K562 (cell line): ENCODE results near the gene SHTN1. TPM values are rescaled to one million over a fixed set of nuclear protein-coding genes. Genes with fewer than 3 reads are reported as not detected.

ENCODE experiments used
- ATAC-seq: fragments of 200-7000 bp; cut with Tn5 transposase; 3 replicates; pipeline ENCODE4 v1.9.1; 2020; ENCODE audit warnings: moderate library complexity
- BruUV-seq: library from RNA; stranded (reverse); fragments of 400-500 nt; replicated peaks from 2 replicates; lab custom pipeline; 2021; lab: Mats Ljungman, UMichigan
- CTCF ChIA-PET: fragments of 300-600 bp; formaldehyde crosslinking; extraction: SDS; loops from one replicate; lab custom pipeline; 2021; ENCODE audit warnings: low intra/inter-chr PET ratio; lab: Yijun Ruan, JAX
- POLR2A ChIA-PET: fragments of 300-600, 350-650 bp; sonication (Branson Sonifier 250); formaldehyde crosslinking; extraction: SDS; loops from one replicate; lab custom pipeline; 2021; ENCODE audit warnings: antibody characterized with exemption, inconsistent platforms; lab: Yijun Ruan, JAX
- DNase-seq, 4 experiments: peaks; one replicate each; pipeline versions ENCODE4 v3.0.0 to v3.0.0-alpha.2; 2011 to 2018; ENCODE audit warnings: low spot score in 3 of 4, mixed read lengths in 3 of 4; ENCODE audit errors: extremely low read depth in 1 of 4
- FAIRE-seq: peaks from 2 replicates; lab custom pipeline; 2011; peaks lifted over from hg19 to GRCh38; lab: Jason Lieb, UNC
- H2AFZ ChIP-seq: 2 replicates; pipeline ENCODE4 v1.6.0; 2011; ENCODE audit warnings: low read depth, low read length, control low read depth, inconsistent platforms
- H3K27ac ChIP-seq: fragments of 200-600 bp; 3 replicates; pipeline ENCODE4 v1.8.0; 2011; ENCODE audit warnings: low read depth, mild to moderate bottlenecking, control low read depth, inconsistent platforms, low read length, moderate library complexity, mixed read lengths; ENCODE audit errors: extremely low read depth
- H3K27me3 ChIP-seq, 2 experiments: fragments of 300-600 bp in 1 of 2; 2 replicates in 1 of 2; 3 replicates in 1 of 2; pipeline versions ENCODE4 v1.6.0 to v1.8.0; 2011; ENCODE audit warnings: inconsistent platforms in 2 of 2, low read length in 2 of 2, mild to moderate bottlenecking in 1 of 2, mixed read lengths in 1 of 2, moderate library complexity in 1 of 2; ENCODE audit not compliant: control insufficient read depth in 2 of 2, insufficient read depth in 2 of 2
- H3K36me3 ChIP-seq: fragments of 300-600 bp; 3 replicates; pipeline ENCODE4 v1.8.0; 2011; ENCODE audit warnings: mild to moderate bottlenecking, low read length, inconsistent platforms; ENCODE audit not compliant: control insufficient read depth, insufficient read depth
- H3K4me1 ChIP-seq, 2 experiments: fragments of 200-600 bp in 1 of 2; replicated peaks in 1 of 2; 2 replicates in 1 of 2; 3 replicates in 1 of 2; pipeline versions ENCODE4 v1.5.1 to v1.8.0; 2011; ENCODE audit warnings: inconsistent platforms in 2 of 2, low read length in 2 of 2, mild to moderate bottlenecking in 1 of 2, mixed read lengths in 1 of 2, moderate library complexity in 1 of 2; ENCODE audit not compliant: control insufficient read depth in 2 of 2, insufficient read depth in 2 of 2
- H3K4me2 ChIP-seq: 2 replicates; pipeline ENCODE4 v1.6.1; 2011; ENCODE audit warnings: low read length, control low read depth, inconsistent platforms, mixed read lengths; ENCODE audit not compliant: insufficient read depth
- H3K4me3 ChIP-seq: fragments of 200-600 bp; sonication (generic), shearing (Covaris generic); 2 replicates; pipeline ENCODE4 v1.5.1; 2016; ENCODE audit warnings: control low read depth, inconsistent platforms
- H3K79me2 ChIP-seq: fragments of 200-600 bp; 3 replicates; pipeline ENCODE4 v1.8.0; 2011; ENCODE audit warnings: low read length, inconsistent platforms; ENCODE audit not compliant: control insufficient read depth, insufficient read depth
- H3K9ac ChIP-seq, 2 experiments: 2 replicates each; pipeline versions ENCODE4 v1.6.0 to v1.6.1; 2011; ENCODE audit warnings: low read depth in 2 of 2, low read length in 2 of 2, control low read depth in 1 of 2, inconsistent platforms in 1 of 2, mild to moderate bottlenecking in 1 of 2, mixed read lengths in 1 of 2; ENCODE audit not compliant: insufficient read depth in 1 of 2
- H3K9me1 ChIP-seq: one replicate; pipeline ENCODE4 v1.6.0; 2011; ENCODE audit warnings: inconsistent platforms, mild to moderate bottlenecking, low read length, moderate library complexity; ENCODE audit not compliant: control insufficient read depth, insufficient read depth
- H3K9me3 ChIP-seq: replicated peaks from 2 replicates; pipeline ENCODE4 v1.5.1; 2011; ENCODE audit warnings: low read depth, low read length, inconsistent platforms; ENCODE audit not compliant: control insufficient read depth, insufficient read depth
- H4K20me1 ChIP-seq: replicated peaks from 2 replicates; pipeline ENCODE4 v1.6.1; 2011; ENCODE audit warnings: low read length, inconsistent platforms, mixed read lengths; ENCODE audit not compliant: control insufficient read depth, insufficient read depth
- BMI1 ChIP-seq: fragments of 150-350 bp; IDR thresholded peaks from 2 replicates; pipeline ENCODE4 v1.6.1; 2014; ENCODE audit warnings: low read length
- MTA3 ChIP-seq: fragments of 450-650 bp; formaldehyde crosslinking; IDR thresholded peaks from 2 replicates; pipeline ENCODE4 v1.6.1; 2017; ENCODE audit warnings: mild to moderate bottlenecking, borderline replicate concordance
- NFRKB ChIP-seq: fragments of 450-650 bp; IDR thresholded peaks from 2 replicates; pipeline ENCODE4 v1.6.1; 2016; ENCODE audit warnings: low read depth
- NR2F6 ChIP-seq: fragments of 450-650 bp; formaldehyde crosslinking; IDR thresholded peaks from 2 replicates; pipeline ENCODE4 v1.4.0; 2020; ENCODE audit warnings: mild to moderate bottlenecking
- NRF1 ChIP-seq, 2 experiments: fragments of 450-650 bp; IDR thresholded peaks in 1 of 2; conservative IDR thresholded peaks in 1 of 2; 2 replicates each; pipeline ENCODE4 v1.6.1; 2014; ENCODE audit warnings: mild to moderate bottlenecking in 2 of 2
- SP2 ChIP-seq: IDR thresholded peaks from 2 replicates; pipeline ENCODE4 v1.6.1; 2011; ENCODE audit warnings: mild to moderate bottlenecking, low read depth, low read length, moderate library complexity; ENCODE audit not compliant: poor library complexity, severe bottlenecking; ENCODE audit errors: extremely low read depth
- ZSCAN29 ChIP-seq: fragments of 450-650 bp; IDR thresholded peaks from 2 replicates; pipeline ENCODE4 v1.6.1; 2017
- WGBS: fragments of 100-300 bp; shearing (Covaris generic); methylation state at CpG from one replicate; pipeline ENCODE4 v1.1.6; 2016; ENCODE audit warnings: low coverage, mixed read lengths; ENCODE audit not compliant: insufficient coverage; ENCODE audit errors: missing lambda C conversion rate; 5-methylcytosine and 5-hydroxymethylcytosine counted together
- in situ Hi-C: fragments of 300-500 bp; cut with MboI; formaldehyde crosslinking; loops from 4 replicates; pipeline ENCODE4 v1.15.0; 2018; ENCODE audit warnings: inconsistent platforms, mixed read lengths
- intact Hi-C: fragments of 100-400 bp; cut with micrococcal nuclease; formaldehyde crosslinking; loops from 2 replicates; pipeline ENCODE4 v1.14.2; 2022
- polyA plus RNA-seq, 8 experiments: library from polyadenylated mRNA; depleted of rRNA in 4 of 8; stranded (reverse) in 5 of 8; unstranded in 3 of 8; fragments of >200 nt; fragmentation: Nextera tagmentation in 2 of 8; fragmentation: Illumina TruSeq in 1 of 8; extraction: Ambion mirVana in 2 of 8; extraction: Trizol in 1 of 8; gene quantifications; 2 replicates each; pipeline versions ENCODE4 v1.2.1 to v1.2.3, GENCODE V29; 2011 to 2014; ENCODE audit warnings: inconsistent platforms in 1 of 8, missing spikeins in 1 of 8
- total RNA-seq, 7 experiments: library from RNA; depleted of rRNA in 6 of 7; stranded (reverse); fragments of >200 nt in 6 of 7; fragmentation: Illumina TruSeq in 2 of 7; extraction: Trizol in 2 of 7; gene quantifications; 2 replicates each; pipeline versions ENCODE4 v1.2.1 to v1.2.3, GENCODE V29; 2011 to 2021; ENCODE audit warnings: low replicate concordance in 1 of 7
- TF ChIP-seq, protein P1 (sequence below): sonication (generic); formaldehyde crosslinking; IDR thresholded peaks from 2 replicates; pipeline ENCODE4 v1.8.0; 2022; ENCODE audit warnings: mild to moderate bottlenecking, missing genetic modification reagents, borderline replicate concordance
- TF ChIP-seq, protein P2 (sequence below): fragments of 250-450 bp; sonication (Bioruptor Pico); IDR thresholded peaks from 2 replicates; pipeline ENCODE4 v1.4.0; 2020; ENCODE audit warnings: mild to moderate bottlenecking, moderate library complexity

The SHTN1 gene
- total and polyA plus RNA-seq, 9 of the 15 experiments (the other 6 are each of a cell fraction or from before 2014, with no cell fraction given): 5.4 to 21.3 (median 13.3) TPM

DNA sequence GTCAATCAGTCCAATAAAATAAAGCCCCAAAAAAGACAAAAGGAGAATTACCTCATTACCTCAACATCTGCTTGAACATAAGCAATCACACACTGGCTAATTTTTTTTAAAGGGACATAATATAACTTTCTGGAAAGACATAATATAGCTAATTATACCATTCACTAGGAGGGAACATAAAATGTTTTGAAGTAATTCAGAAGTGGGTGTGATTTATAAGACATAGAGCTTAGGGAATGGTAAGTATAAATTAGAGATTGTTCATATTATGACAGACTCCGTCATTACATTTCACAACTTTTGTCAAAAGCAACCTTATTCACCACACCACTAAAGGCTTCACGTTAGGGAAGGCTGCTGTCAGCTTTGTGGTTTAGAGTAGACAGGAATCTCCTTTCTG, 3.8 kb downstream of the SHTN1 start:
- FAIRE-seq (no peak), ATAC-seq (no peak), DNase-seq (no peak)
- TF ChIP-seq MTA3 (no peak), NR2F6 (CRISPR knock-in tag) (no peak), BMI1 (no peak), NFRKB (no peak), SP2 (no peak), NRF1 (conservative IDR thresholded peaks at IDR 0.05 in 1 of 2, IDR thresholded peaks at IDR 0.05 in 1 of 2) (no peak), ZSCAN29 (no peak)
- TF ChIP-seq, protein P1, sequence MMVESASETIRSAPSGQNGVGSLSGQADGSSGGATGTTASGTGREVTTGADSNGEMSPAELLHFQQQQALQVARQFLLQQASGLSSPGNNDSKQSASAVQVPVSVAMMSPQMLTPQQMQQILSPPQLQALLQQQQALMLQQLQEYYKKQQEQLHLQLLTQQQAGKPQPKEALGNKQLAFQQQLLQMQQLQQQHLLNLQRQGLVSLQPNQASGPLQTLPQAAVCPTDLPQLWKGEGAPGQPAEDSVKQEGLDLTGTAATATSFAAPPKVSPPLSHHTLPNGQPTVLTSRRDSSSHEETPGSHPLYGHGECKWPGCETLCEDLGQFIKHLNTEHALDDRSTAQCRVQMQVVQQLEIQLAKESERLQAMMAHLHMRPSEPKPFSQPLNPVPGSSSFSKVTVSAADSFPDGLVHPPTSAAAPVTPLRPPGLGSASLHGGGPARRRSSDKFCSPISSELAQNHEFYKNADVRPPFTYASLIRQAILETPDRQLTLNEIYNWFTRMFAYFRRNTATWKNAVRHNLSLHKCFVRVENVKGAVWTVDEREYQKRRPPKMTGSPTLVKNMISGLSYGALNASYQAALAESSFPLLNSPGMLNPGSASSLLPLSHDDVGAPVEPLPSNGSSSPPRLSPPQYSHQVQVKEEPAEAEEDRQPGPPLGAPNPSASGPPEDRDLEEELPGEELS (CRISPR knock-in tag): no peak
- TF ChIP-seq, protein P2, sequence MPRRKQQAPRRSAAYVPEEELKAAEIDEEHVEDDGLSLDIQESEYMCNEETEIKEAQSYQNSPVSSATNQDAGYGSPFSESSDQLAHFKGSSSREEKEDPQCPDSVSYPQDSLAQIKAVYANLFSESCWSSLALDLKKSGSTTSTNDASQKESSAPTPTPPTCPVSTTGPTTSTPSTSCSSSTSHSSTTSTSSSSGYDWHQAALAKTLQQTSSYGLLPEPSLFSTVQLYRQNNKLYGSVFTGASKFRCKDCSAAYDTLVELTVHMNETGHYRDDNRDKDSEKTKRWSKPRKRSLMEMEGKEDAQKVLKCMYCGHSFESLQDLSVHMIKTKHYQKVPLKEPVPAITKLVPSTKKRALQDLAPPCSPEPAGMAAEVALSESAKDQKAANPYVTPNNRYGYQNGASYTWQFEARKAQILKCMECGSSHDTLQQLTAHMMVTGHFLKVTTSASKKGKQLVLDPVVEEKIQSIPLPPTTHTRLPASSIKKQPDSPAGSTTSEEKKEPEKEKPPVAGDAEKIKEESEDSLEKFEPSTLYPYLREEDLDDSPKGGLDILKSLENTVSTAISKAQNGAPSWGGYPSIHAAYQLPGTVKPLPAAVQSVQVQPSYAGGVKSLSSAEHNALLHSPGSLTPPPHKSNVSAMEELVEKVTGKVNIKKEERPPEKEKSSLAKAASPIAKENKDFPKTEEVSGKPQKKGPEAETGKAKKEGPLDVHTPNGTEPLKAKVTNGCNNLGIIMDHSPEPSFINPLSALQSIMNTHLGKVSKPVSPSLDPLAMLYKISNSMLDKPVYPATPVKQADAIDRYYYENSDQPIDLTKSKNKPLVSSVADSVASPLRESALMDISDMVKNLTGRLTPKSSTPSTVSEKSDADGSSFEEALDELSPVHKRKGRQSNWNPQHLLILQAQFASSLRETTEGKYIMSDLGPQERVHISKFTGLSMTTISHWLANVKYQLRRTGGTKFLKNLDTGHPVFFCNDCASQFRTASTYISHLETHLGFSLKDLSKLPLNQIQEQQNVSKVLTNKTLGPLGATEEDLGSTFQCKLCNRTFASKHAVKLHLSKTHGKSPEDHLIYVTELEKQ: no peak

More for the DNA sequence above, 3.8 kb downstream of the SHTN1 start:
- in situ Hi-C loops (no loop called here), intact Hi-C loops (loop anchor here (5.0 kb wide), 1 partner anchor 54 kb away; no protein-coding TSS in a partner anchor)
- no TSS peak for BruUV-seq
- Histone ChIP-seq H4K20me1 (no peaks in the 10 kb centered on the region), H3K4me2 (no peak overlapping the region), H3K36me3 (no peaks in the 10 kb centered on the region; the same call in 2 of the 3 replicates), H3K9ac (no peak overlapping the region), H3K79me2 (peaks cover 88% of the 10 kb centered on the region), H3K4me3 (no peak overlapping the region), H3K27ac (no peak overlapping the region), H3K27me3 (no peaks in the 10 kb centered on the region), H3K9me3 (no peaks in the 10 kb centered on the region), H3K9me1 (no peaks in the 10 kb centered on the region), H2AFZ (no peak overlapping the region), H3K4me1 (peaks cover 4 to 13% of the 10 kb centered on the region in 2 experiments; a peak in 4 of 5 replicates)
- WGBS: 56% methylated on average over 2 of the region's 2 CpGs
- ChIA-PET POLR2A (interaction anchor here (1.1 to 1.2 kb wide), 2 partner anchors 9 to 12 kb away, joined by 3 read pairs; no protein-coding TSS in a partner anchor), CTCF (no interaction called here)
